Neural crest cell (in vitro differentiated cells): ENCODE results near the gene TMCO2. TPM values are rescaled to one million over a fixed set of nuclear protein-coding genes. Genes with fewer than 3 reads are reported as not detected.

Experiments used
- DNase-seq: peaks from one replicate; pipeline ENCODE4 v3.0.0; 2021; ENCODE audit warnings: low read depth, mixed read lengths, low spot score
- H3K27ac Mint-ChIP-seq: one replicate; pipeline ENCODE4 v1.8.0; 2021; ENCODE audit warnings: mild to moderate bottlenecking, mixed read lengths; ENCODE audit not compliant: unreplicated experiment
- H3K27me3 Mint-ChIP-seq: 2 replicates; pipeline ENCODE4 v1.8.0; 2021; ENCODE audit warnings: low read depth, mild to moderate bottlenecking, mixed read lengths
- H3K36me3 Mint-ChIP-seq: 2 replicates; pipeline ENCODE4 v1.8.0; 2021; ENCODE audit warnings: low read depth, mild to moderate bottlenecking, mixed read lengths
- H3K4me1 Mint-ChIP-seq: 2 replicates; pipeline ENCODE4 v1.8.0; 2021; ENCODE audit warnings: mixed read lengths
- H3K4me3 Mint-ChIP-seq: one replicate; pipeline ENCODE4 v1.8.0; 2021; ENCODE audit warnings: mild to moderate bottlenecking, mixed read lengths
- H3K9me3 Mint-ChIP-seq: 2 replicates; pipeline ENCODE4 v1.8.0; 2021; ENCODE audit warnings: mixed read lengths
- total RNA-seq: library from RNA; stranded (reverse); gene quantifications from 2 replicates; pipeline ENCODE4 v1.2.1, GENCODE V29; 2021
- TF ChIP-seq, protein P1 (sequence below): fragments of 200-600 bp; sonication (generic); conservative IDR thresholded peaks from 2 replicates; pipeline ENCODE4 v1.5.0; 2021; ENCODE audit warnings: antibody characterized with exemption, mild to moderate bottlenecking

The TMCO2 gene
- total RNA-seq, 1 donor from 2014 or later, result not detected

DNA sequence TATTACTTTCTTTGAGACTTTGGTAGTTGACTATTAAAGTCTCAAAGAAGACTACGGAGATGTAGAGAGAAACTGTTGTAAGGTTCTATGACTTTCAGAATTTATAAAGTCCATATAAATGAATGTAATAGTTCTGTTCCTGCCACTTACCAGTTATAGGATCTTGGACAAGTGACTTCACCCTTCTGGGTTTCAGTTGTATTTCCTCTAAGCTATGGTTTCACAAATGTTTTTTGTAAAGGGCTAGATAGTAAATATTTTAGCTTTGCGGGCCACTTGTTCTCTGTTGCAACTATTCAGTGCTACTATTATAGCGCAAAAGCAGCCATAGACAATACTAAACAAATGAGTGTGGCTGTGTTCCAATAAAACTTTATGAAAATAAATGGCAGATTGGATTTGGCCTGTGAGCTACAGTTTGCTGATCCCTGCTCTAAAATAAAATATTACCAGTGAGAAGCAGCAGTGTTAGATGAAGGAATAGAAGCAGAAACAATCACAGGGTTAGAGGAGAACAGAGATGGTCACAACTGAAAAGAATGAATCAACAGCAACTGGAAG is 25.0 kb downstream of the TMCO2 start:
- no peaks in the 10 kb centered on the region for H3K4me1 Mint-ChIP-seq

DNA sequence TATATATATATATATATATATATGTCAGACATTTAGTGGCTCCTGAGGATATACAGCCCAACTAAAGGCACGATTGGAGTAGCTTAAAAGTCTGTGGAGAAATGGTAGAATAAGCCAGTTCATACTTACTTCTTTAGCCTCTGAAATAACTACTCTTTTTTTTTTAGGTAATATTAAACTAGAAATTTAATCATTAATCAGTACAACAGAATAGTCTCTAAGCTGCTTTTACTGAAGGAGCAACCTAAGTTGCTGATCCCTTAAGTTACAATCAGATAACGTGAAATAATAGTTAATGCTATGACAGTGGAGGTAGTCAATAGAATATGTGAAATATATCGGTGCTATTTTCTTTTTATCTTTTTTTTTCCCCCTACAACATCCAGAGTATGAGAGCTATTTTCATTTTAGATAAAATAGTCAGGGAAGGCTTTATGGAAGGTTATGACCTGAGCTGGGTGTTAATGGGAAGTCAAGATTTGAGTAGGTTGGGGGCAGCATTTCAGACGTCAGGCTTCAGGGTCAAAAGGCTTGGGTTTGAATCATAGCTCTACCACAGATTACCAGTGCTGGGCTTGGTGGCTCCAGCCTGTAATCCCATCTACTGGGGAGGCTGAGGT is 25.9 kb downstream of the TMCO2 start:
- Mint-ChIP-seq H3K36me3 (peaks cover 20% of the 10 kb centered on the region), H3K9me3 (no peaks in the 10 kb centered on the region), H3K27me3 (no peaks in the 10 kb centered on the region), H3K27ac (no peak overlapping the region), H3K4me1 (no peaks in the 10 kb centered on the region), H3K4me3 (no peak overlapping the region)
- DNase-seq, result no peak
- TF ChIP-seq, protein P1, sequence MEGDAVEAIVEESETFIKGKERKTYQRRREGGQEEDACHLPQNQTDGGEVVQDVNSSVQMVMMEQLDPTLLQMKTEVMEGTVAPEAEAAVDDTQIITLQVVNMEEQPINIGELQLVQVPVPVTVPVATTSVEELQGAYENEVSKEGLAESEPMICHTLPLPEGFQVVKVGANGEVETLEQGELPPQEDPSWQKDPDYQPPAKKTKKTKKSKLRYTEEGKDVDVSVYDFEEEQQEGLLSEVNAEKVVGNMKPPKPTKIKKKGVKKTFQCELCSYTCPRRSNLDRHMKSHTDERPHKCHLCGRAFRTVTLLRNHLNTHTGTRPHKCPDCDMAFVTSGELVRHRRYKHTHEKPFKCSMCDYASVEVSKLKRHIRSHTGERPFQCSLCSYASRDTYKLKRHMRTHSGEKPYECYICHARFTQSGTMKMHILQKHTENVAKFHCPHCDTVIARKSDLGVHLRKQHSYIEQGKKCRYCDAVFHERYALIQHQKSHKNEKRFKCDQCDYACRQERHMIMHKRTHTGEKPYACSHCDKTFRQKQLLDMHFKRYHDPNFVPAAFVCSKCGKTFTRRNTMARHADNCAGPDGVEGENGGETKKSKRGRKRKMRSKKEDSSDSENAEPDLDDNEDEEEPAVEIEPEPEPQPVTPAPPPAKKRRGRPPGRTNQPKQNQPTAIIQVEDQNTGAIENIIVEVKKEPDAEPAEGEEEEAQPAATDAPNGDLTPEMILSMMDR, result no peak

More for the DNA sequence above, 25.0 kb downstream of the TMCO2 start:
- H3K27ac Mint-ChIP-seq, result peak overlapping the region; percentile 75
- DNase-seq, result no peak
- no peak overlapping the region for H3K4me3 Mint-ChIP-seq
- no peaks in the 10 kb centered on the region for H3K27me3 Mint-ChIP-seq
- no peaks in the 10 kb centered on the region for H3K9me3 Mint-ChIP-seq
- H3K36me3 Mint-ChIP-seq, result peaks cover 22% of the 10 kb centered on the region
- TF ChIP-seq, protein P1, result no peak

DNA sequence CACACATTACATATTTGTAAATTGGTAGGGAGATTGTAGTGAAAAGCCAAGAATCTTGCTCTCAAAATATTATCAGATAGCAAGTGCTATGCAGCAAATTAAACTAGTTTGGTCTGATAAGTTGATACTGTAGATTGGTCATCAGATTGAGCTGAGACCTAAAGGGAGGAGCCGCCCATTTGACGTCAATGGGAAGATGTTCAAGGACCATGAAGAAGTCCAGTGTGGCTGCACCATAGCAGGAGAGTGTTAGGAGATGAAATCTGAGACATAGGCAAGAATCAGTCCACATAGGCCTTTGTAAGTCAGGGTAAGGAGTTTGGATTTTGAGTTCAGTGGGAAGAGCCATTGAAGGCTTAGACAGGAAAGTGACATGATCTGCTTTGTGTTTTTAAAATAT is 26.6 kb downstream of the TMCO2 start:
- no peaks in the 10 kb centered on the region for H3K27me3 Mint-ChIP-seq
- no peaks in the 10 kb centered on the region for H3K4me1 Mint-ChIP-seq
- DNase-seq, result no peak
- no peaks in the 10 kb centered on the region for H3K9me3 Mint-ChIP-seq
- H3K36me3 Mint-ChIP-seq, result peaks cover 20% of the 10 kb centered on the region
- TF ChIP-seq, protein P1, result no peak
- no peak overlapping the region for H3K4me3 Mint-ChIP-seq
- no peak overlapping the region for H3K27ac Mint-ChIP-seq

DNA sequence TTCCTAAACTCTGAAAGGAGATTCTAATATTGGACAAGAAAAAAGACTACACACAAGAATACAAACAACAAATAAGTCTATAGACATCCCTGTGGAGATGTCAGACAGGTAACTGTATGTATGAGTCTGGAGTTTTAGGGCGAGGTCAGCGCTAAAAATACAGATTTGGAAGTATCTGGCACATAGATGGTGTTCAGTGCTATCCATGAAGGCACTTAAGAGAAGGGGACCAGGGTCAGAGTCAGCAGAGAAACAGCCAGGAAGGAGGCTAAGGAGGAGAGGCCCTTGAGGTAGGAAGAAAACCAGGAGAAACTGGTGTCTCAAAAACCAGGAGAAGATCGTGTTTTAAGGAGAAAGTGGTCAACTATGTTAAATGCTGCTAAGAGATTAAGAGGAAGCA is 28.4 kb downstream of the TMCO2 start:
- H3K4me3 Mint-ChIP-seq, result no peak overlapping the region
- no peak overlapping the region for H3K27ac Mint-ChIP-seq
- no peak for DNase-seq
- no peaks in the 10 kb centered on the region for H3K9me3 Mint-ChIP-seq
- TF ChIP-seq, protein P1, result no peak
- no peaks in the 10 kb centered on the region for H3K4me1 Mint-ChIP-seq
- peaks cover 14% of the 10 kb centered on the region for H3K36me3 Mint-ChIP-seq
- H3K27me3 Mint-ChIP-seq, result no peaks in the 10 kb centered on the region

DNA sequence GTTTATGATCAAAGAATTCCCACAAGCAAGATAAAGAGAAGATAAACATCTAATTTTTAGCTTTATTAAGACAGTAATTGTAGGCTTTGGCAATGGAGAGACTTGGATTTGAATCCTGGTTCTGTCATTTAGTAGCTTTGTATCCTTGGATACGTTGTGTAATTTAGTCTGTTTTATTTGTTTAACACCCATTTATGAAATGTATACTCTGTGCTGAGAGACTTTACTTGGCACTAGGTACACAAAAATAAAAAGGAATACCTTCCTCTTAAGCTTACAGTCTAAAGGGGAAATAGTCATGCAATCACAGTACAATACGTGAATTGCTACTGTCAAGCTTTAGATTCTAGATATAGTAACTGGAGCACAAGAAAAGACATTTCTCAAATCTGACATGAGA is 34.1 kb downstream of the TMCO2 start:
- Mint-ChIP-seq H3K4me1 (no peaks in the 10 kb centered on the region), H3K27ac (no peak overlapping the region), H3K4me3 (no peak overlapping the region), H3K27me3 (no peaks in the 10 kb centered on the region), H3K36me3 (peaks cover 5% of the 10 kb centered on the region), H3K9me3 (no peaks in the 10 kb centered on the region)
- TF ChIP-seq, protein P1, result no peak
- no peak for DNase-seq
